HG02798 (cell line): ENCODE data around the gene FAM162A.
A peak's percentile ranks its signal among the peaks of the same experiment; 100 is the strongest.
"Not testable (repeated sequence)": the region's sequence is repeated elsewhere in the genome, so short reads cannot be mapped to it uniquely, and the experiment has no call there.

Experiments
- ATAC-seq: cut with Tn5 transposase; IDR thresholded peaks from one replicate; pipeline ENCODE4 v1.9.1; 2021; ENCODE audit warnings: mild to moderate bottlenecking; ENCODE audit not compliant: unreplicated experiment, poor library complexity

Gene FAM162A

GRCh38 chr3:122415104-122415744 is 31.2 kb downstream of the FAM162A start:
- ATAC-seq: peak; percentile 58

GRCh38 chr3:122415762-122416654 is 32.0 kb downstream of the FAM162A start, which contains the start of gene WDR5B:
TSS of gene WDR5B (minus strand) at chr3:122416062. CDS start at chr3:122415528, 534 bp downstream.
- peak; percentile 88 for ATAC-seq

GRCh38 chr3:122416966-122417365 is 33.0 kb downstream of the FAM162A start:
- no peak for ATAC-seq

- no peak for ATAC-seq
Observed at GRCh38 chr3:122421101-122421500, 37.1 kb downstream of the FAM162A start.

GRCh38 chr3:122421836-122422235 is 37.9 kb downstream of the FAM162A start:
- ATAC-seq: no peak

- ATAC-seq: no peak
Observed at GRCh38 chr3:122427857-122428471, 44.0 kb downstream of the FAM162A start.

GRCh38 chr3:122430371-122430770 is 46.4 kb downstream of the FAM162A start:
- ATAC-seq: no peak

- no peak for ATAC-seq
Observed at GRCh38 chr3:122435950-122436349, 52.0 kb downstream of the FAM162A start.

GRCh38 chr3:122443090-122443489 is 59.1 kb downstream of the FAM162A start:
- ATAC-seq: no peak

- ATAC-seq: not testable (repeated sequence)
Observed at GRCh38 chr3:122443762-122444490, 59.9 kb downstream of the FAM162A start.

GRCh38 chr3:122444491-122444887 is 60.5 kb downstream of the FAM162A start:
- ATAC-seq: not testable (repeated sequence)

- not testable (repeated sequence) for ATAC-seq
Observed at GRCh38 chr3:122448218-122448617, 64.2 kb downstream of the FAM162A start.

GRCh38 chr3:122451371-122451770 is 67.4 kb downstream of the FAM162A start:
- ATAC-seq: no peak

GRCh38 chr3:122456074-122456473 is 72.1 kb downstream of the FAM162A start:
- ATAC-seq: no peak

- ATAC-seq: no peak
Observed at GRCh38 chr3:122457706-122458105, 73.7 kb downstream of the FAM162A start.

GRCh38 chr3:122458992-122459391 is 75.0 kb downstream of the FAM162A start:
- no peak for ATAC-seq

GRCh38 chr3:122461806-122462205 is 77.8 kb downstream of the FAM162A start:
- ATAC-seq: no peak
